K562 (cell line): Measurements from ENCODE around the gene ZC3H7B. TPM values are rescaled to one million over a fixed set of nuclear protein-coding genes. Genes with fewer than 3 reads are reported as not detected.
A peak's percentile ranks its signal among the peaks of the same experiment; 100 is the strongest.

ENCODE experiments used
- CHD2 ChIP-seq: IDR thresholded peaks from 2 replicates; pipeline ENCODE4 v1.6.1; 2011; ENCODE audit warnings: low read depth, low read length
- CTCFL ChIP-seq: IDR thresholded peaks from 2 replicates; pipeline ENCODE4 v1.6.1; 2011; ENCODE audit warnings: borderline replicate concordance, low read depth, mild to moderate bottlenecking, moderate library complexity, low read length; ENCODE audit not compliant: insufficient read depth, poor library complexity, severe bottlenecking
- DIDO1 ChIP-seq: fragments of 450-650 bp; IDR thresholded peaks from 2 replicates; pipeline ENCODE4 v1.6.1; 2016; ENCODE audit warnings: low read depth, missing biosample characterization, missing genetic modification characterization
- MXD1 ChIP-seq: fragments of 250-450 bp; sonication (Bioruptor Pico); IDR thresholded peaks from 2 replicates; pipeline ENCODE4 v1.8.0; 2021; ENCODE audit warnings: borderline replicate concordance, mild to moderate bottlenecking, moderate library complexity; ENCODE audit not compliant: poor library complexity, severe bottlenecking
- PHTF2 ChIP-seq: fragments of 250-450 bp; sonication (Bioruptor Pico); IDR thresholded peaks from 2 replicates; pipeline ENCODE4 v1.5.0; 2021; ENCODE audit warnings: mild to moderate bottlenecking
- SRSF3 ChIP-seq: fragments of 200-400 bp; formaldehyde crosslinking; IDR thresholded peaks from 2 replicates; pipeline ENCODE4 v1.6.1; 2016; ENCODE audit warnings: mild to moderate bottlenecking, low read length, moderate library complexity; ENCODE audit not compliant: insufficient read depth
- TAF9B ChIP-seq: fragments of 450-650 bp; IDR thresholded peaks from 2 replicates; pipeline ENCODE4 v1.6.1; 2018; ENCODE audit warnings: mild to moderate bottlenecking; ENCODE audit not compliant: partially characterized antibody
- TFAM ChIP-seq: fragments of 250-450 bp; sonication (Bioruptor Pico); conservative IDR thresholded peaks from 2 replicates; pipeline ENCODE4 v1.5.0; 2021; ENCODE audit warnings: mild to moderate bottlenecking, moderate library complexity
- THAP7 ChIP-seq: fragments of 250-450 bp; sonication (Bioruptor Pico); IDR thresholded peaks from 2 replicates; pipeline ENCODE4 v1.5.0; 2021
- UBTF ChIP-seq, 2 experiments: IDR thresholded peaks; 2 replicates each; pipeline ENCODE4 v1.6.1; 2012; ENCODE audit warnings: improper control_type of control experiment in 2 of 2, low read depth in 2 of 2, low read length in 2 of 2, borderline replicate concordance in 1 of 2
- YY1 ChIP-seq, 3 experiments: IDR thresholded peaks; 2 replicates each; pipeline ENCODE4 v1.6.1; 2011; ENCODE audit warnings: low read length in 2 of 3, mild to moderate bottlenecking in 2 of 3, moderate library complexity in 2 of 3, borderline replicate concordance in 1 of 3, control low read depth in 1 of 3, low read depth in 1 of 3; ENCODE audit not compliant: insufficient read depth in 3 of 3, insufficient replicate concordance in 2 of 3, control insufficient read depth in 1 of 3, insufficient read length in 1 of 3; ENCODE audit errors: extremely low read depth in 1 of 3
- ZNF780A ChIP-seq: fragments of 250-450 bp; sonication (Bioruptor Pico); IDR thresholded peaks from 2 replicates; pipeline ENCODE4 v1.5.0; 2021; ENCODE audit warnings: mild to moderate bottlenecking
- polyA plus RNA-seq, 8 experiments: library from polyadenylated mRNA; depleted of rRNA in 4 of 8; stranded (reverse) in 5 of 8; unstranded in 3 of 8; fragments of >200 nt; fragmentation: Nextera tagmentation in 2 of 8; fragmentation: Illumina TruSeq in 1 of 8; extraction: Ambion mirVana in 2 of 8; extraction: Trizol in 1 of 8; gene quantifications; 2 replicates each; pipeline versions ENCODE4 v1.2.1 to v1.2.3, GENCODE V29; 2011 to 2014; ENCODE audit warnings: inconsistent platforms in 1 of 8, missing spikeins in 1 of 8
- total RNA-seq, 7 experiments: library from RNA; depleted of rRNA in 6 of 7; stranded (reverse); fragments of >200 nt in 6 of 7; fragmentation: Illumina TruSeq in 2 of 7; extraction: Trizol in 2 of 7; gene quantifications; 2 replicates each; pipeline versions ENCODE4 v1.2.1 to v1.2.3, GENCODE V29; 2011 to 2021; ENCODE audit warnings: low replicate concordance in 1 of 7

The ZC3H7B gene
- total and polyA plus RNA-seq, 9 of the 15 experiments (the other 6 are each of a cell fraction or from before 2014, with no cell fraction given): 0.07 to 49.8 (median 26.8) TPM

- TF ChIP-seq UBTF (IDR thresholded peaks at IDR 0.05; ENCODE audit: borderline replicate concordance in 1 of 2, low read depth in 2 of 2, low read length in 2 of 2) (peak; percentile 69 to 95; a peak in 2 of 4 replicates), CTCFL (peak; percentile 76), DIDO1 (no peak), TFAM (CRISPR knock-in tag) (no peak), THAP7 (CRISPR knock-in tag) (no peak), ZNF780A (no peak), TAF9B (peak; percentile 24), PHTF2 (no peak), CHD2 (no peak), YY1 (IDR thresholded peaks at IDR 0.05; ENCODE audit: borderline replicate concordance in 1 of 3, control insufficient read depth in 1 of 3, extremely low read depth in 1 of 3, insufficient read depth in 3 of 3, insufficient read length in 1 of 3, insufficient replicate concordance in 2 of 3, low read depth in 1 of 3, low read length in 2 of 3) (peak in 2 of 3 experiments; percentile 84 to 90), MXD1 (CRISPR knock-in tag) (no peak), SRSF3 (0 out of 2 replicates have a peak, but pooled peaks have one; percentile 82)
Observed at GRCh38 chr22:41301085-41302020, at the start of gene ZC3H7B (continued).
